Stimulated activated naive CD4-positive, alpha-beta T cell (primary cell): ENCODE data around the gene IFITM5.
"Not testable (repeated sequence)": the region's sequence is repeated elsewhere in the genome, so short reads cannot be mapped to it uniquely, and the experiment has no call there.

ENCODE experiments used
- DNase-seq, 6 experiments: peaks; one replicate each; lab custom pipeline; 2025; lab: John Stamatoyannopoulos, UW

Gene IFITM5

GRCh38 chr11:312092-312816 is 12.9 kb upstream of the IFITM5 start:
- no peak for DNase-seq

DNA sequence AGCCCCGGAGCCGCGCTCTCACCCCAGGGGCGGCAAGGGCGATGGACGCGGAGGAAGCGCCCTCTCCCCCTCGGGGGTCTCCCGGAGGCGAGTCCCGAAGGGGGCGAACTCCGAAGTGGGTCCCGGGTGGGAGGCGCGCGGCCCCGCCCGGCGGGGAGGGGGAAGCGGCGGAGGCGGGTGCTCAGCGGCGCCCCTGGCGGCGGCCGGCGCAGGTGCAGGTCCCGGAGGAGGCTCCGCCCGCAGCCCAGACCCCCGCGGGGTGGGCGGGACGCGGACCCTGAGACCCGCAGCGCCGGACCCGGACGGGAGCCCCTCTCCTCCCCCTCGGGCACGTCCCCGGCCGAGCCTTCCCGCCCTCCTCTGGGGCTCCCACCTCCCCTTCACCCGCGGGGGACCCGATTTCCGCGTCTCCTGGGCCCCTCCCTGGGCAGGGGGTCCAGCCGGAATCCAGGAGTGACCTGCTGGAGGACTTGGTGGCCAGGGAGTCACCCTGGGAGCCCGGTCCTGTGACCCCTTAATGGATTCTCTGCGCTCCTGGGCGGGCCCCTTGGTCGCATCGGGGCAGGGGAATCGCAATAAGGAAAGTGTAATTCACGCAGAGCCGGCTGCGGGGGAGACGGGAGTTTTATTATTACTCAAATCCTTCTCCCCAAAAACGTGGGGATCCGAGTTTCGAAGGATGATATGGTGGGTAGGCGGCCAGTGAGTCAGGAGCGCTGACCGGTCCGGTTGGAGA is 11.9 kb upstream of the IFITM5 start:
- not testable (repeated sequence) for DNase-seq

DNA sequence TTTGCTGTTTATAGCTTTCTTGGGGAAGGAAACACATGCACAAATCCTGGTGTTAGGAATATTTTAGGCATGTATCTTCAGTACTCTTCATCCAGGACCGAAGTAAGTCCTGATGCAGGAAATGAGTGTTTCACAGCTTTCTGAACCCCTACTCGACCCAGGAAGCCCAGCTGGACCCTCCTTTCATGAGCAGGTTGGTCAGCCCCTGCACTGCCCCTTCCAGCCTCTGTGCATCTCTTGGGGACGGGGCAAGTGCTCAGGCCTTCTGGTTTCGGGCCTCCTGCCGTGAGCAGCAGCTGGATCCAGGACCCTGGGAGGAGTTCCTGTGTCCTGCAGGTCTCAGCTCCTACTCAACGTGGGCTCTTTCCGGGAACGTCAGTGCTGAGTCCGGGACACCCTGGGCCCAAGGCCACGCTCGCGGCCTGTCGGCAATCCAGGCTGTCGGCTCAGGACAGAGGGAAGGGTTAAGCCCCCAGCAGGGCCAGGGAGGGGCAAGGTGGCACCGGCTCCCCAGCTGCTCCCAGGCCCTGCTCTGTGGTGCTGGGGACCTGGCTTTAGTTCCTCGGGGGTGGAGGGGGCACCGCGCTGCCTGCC is 10.8 kb upstream of the IFITM5 start:
- DNase-seq: not testable (repeated sequence)

DNA sequence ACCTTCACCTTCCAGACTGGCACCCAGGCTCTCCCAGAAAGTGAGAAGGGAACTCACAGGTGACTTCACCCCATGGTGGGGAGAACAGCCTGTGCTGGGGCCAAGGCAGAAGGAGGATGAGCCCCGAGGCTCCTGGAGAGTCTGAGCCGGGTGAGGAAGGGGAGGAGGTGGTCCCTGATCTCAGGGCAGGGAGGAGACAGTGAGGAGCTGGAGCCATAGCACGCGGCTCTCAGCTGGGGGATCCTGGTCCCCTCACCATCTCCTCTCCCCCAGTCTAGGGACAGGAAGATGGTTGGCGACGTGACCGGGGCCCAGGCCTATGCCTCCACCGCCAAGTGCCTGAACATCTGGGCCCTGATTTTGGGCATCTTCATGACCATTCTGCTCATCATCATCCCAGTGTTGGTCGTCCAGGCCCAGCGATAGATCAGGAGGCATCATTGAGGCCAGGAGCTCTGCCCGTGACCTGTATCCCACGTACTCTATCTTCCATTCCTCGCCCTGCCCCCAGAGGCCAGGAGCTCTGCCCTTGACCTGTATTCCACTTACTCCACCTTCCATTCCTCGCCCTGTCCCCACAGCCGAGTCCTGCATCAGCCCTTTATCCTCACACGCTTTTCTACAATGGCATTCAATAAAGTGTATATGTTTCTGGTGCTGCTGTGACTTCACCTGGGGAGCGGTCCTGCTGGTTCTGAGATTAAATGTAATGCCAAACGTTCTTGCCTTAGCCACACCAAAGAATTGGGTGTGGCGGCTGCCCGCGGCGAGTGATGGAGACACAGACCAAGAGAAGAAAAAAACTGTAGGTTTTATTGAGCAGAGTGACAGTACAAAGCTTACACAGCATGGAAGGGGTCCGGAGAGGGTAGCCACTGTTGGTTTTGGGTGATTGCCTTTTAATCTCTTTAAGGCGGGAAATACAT is 9.7 kb upstream of the IFITM5 start:
- peak in 2 of 6 experiments; percentile 29 to 31 for DNase-seq

GRCh38 chr11:307766-308708 is 8.7 kb upstream of the IFITM5 start, which contains the start of gene IFITM2:
Gene IFITM2, plus strand, starts transcription at chr11:307816. Its CDS starts 377 bp downstream, at chr11:308193.
- DNase-seq: peak in 5 of 6 experiments; percentile 26 to 68 (median 64)

DNA sequence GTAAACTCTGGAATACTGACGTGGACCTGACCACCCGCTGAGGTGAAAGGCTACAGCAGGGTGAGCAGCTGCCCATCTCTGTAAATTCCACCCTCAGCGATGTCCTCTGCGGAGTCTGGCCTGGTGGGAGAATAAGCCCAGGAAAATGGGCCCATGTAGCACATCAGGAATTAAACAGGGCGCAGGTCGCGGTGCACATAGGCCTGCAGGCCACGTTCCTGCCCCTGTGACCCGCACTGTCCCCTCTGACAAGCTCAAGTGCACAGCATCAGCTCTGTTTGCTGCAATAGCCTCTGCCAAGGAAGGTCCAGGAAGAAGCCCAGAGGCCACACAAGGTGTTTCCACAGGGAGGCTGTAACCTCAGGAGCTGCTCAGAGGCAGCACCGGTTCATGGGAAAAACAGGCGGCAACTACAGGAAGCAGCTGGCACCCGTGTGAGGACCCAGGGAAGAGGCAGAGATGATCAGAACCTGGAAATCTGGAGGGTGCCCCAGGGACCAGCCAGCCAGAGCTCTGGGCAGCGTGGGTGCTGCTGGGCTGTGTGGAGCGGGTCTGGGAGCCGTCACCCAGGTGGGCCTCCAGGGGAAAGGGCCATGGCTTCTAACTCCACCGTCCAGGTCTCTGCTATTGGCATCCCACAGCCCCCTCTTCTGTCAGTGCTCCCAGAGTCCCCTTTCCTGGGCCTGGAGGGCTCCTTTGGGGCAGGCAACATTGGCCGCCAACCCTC is 7.5 kb upstream of the IFITM5 start:
- DNase-seq: no peak

GRCh38 chr11:305844-306211 is 6.5 kb upstream of the IFITM5 start:
- DNase-seq: no peak

- DNase-seq: peak; percentile 49 to 77 (median 62)
These were observed 5.9 kb upstream of the IFITM5 start for GRCh38 chr11:304915-305843.

DNA sequence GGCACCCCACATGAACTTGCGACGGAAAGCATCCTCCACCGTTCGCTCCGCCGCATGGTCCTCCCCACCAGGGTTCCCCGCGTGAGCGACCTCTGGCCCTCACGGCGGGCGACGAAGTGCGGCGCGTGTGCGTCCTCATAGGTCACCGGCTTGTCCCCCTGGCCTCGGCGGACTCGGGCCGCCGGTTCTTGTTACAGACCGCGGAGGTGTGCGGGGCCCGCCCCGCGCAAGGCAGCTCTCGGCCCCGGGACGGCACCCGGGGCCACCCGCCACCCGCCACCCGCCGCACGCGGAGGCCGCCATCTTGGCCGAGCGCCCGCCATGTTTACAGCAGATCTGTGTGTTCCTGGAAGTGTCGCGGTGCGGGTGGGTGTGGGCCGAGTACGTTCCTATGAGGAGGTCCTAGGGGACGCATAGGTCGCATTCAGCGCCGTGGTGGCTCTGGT is 4.8 kb upstream of the IFITM5 start:
- DNase-seq: no peak

GRCh38 chr11:303363-303762 is 4.0 kb upstream of the IFITM5 start:
- no peak for DNase-seq

DNA sequence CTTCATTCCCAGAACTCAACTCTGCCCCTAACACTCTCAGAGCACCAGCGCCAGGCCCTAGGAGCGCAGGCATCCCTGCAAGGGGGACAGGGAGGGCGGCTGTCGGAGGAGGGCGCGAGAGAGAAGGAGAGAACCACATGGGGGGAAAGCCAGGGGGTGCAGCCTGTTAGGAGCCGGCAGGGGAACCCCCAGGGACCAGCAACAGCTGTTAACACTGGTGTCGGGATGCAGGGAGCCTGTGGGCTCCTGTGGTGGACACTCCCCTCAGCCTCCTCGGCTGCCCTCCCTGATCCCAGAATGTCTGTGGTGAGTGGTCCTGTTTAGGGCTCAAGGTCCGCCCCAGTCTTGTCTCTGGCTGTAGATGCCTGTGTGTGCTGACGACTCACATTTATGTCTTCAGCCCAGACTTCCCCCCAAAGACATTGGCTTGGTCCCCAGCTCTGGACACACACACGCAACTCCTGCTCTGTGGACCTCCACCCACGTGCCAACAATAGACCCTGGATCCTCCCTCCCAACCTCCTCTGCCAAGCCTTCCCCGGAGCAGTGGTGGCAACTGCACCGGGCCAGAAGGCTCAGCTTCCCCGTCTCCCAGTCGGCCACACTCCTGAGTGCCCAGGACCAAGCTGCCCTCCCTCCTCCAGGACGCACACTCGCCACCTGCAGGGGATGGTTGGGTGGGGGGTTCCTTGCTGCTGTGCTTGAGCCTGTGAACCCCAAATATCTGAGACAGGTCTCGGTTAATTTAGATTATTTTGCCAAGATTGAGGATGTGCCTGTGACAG is 817 bp upstream of the IFITM5 start:
- peak in 2 of 6 experiments; percentile 25 to 32 for DNase-seq

- DNase-seq: no peak
These were observed 790 bp downstream of the IFITM5 start for GRCh38 chr11:298406-299065.

DNA sequence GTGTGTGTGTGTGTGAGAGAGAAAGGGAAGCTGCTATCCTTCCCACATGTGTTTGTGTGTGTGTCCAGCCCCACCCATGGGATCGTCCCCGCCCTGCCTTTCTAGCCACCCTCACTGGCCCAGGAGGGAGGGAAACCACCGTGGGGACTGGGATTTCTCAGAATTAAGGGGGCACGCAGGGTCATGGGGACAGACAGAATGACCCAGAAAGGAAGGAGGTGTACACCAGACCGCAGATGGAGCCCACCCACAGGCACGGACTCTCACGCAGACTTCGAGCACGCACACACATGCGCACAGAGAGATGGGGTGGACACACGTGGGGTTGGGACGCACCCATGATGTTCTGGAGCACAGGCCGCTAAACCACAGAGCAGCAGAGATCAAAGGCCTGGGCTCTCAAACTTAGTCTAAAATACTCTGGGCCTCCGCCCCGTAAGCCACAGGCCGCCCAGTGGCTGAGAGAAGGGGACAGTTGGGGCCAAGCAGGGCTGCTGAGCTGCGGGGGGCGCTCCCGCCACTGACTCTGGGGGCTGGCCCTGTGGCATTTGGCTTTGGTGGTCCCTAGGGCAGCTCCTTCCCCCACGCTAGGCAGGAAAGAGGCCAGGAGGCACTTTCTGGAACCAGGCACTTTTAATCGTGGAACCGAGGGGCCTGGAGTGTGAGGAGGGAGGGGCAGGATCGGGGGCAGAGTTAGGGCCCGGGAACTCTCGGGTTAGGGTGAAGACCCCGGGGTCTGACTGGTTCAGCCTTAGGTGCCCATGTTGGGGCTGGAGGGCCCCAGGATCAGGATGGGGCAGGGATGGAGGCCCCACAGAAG is 1.5 kb downstream of the IFITM5 start:
- no peak for DNase-seq

DNA sequence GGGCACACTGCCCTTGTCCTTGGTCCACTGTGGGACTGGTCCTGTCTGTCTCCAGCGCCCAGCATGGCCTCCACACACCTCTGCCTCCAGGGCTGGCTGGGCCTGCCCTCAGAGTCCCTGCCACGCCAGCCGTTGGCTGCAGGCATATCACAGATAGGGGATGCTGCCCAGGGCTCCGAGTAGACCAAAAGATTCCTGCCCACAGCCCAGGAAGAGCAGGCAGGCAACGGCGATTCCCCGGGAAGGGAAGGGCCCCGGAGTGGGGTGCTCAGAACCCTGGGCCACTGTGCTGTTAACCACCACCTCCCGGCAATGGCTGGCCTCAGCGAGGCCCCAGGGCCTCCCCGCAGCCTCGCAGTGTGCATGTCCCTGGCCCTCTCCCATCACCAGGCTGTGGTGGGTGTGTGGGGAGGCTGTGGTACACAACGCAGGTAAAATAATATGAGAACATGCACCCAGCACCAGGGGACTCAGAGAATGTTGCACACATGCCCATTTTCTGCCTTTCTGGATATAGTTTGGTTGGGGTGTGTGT is 2.2 kb downstream of the IFITM5 start:
- no peak for DNase-seq

DNA sequence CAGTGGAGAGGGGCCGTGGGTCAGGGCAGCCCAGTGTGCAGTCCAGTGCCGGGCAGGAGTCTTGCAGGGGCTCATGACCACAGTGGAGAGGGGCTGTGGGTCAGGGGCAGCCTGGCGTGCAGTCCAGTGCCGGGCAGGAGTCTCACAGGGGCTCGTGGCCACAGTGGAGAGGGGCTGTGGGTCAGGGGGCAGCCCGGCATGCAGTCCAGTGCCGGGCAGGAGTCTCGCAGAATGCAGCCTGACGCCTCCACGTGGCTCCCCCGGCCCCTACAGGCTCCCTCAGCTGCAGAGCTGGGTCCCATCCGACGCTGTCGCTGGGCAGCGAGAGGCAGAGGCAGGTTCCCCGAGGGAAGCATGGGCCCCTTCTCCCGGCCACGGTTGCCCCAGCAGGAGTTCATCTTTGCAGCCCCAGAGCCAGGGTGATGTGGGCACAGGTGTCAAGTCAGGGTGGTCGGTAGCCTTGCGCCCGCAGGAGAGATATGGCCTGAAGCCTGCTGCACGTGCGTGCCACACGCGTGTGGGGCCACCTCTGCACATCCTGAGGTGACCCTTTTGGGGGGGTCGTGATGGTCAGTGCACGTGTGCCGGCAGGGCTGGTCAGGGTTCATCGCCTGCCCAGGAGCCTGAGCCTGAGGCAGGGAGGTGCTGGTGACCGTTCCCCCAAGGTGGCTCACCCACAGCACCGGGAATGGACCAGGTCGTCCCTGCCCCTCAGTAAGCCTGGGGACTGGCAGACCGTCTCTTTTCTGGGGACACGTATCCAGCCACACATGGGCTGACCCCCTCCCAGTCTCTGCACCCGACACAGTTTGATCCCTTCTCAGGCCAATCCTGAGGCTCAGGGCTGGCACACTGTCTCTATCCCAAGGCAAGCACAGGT is 2.9 kb downstream of the IFITM5 start:
- DNase-seq: no peak
